IMR-90 (cell line): ENCODE measurements around the gene PDZK1. TPM values are rescaled to one million over a fixed set of nuclear protein-coding genes. Genes with fewer than 3 reads are reported as not detected.

Experiments used
- ATAC-seq: fragments of 200-7000 bp; cut with Tn5 transposase; 2 replicates; pipeline ENCODE4 v1.9.1; 2020; ENCODE audit warnings: low read depth, mild to moderate bottlenecking, moderate library complexity
- BruUV-seq: library from RNA; stranded (reverse); fragments of 400-500 nt; replicated peaks from 2 replicates; lab custom pipeline; 2021; lab: Mats Ljungman, UMichigan
- CTCF ChIA-PET: fragments of 300-600 bp; formaldehyde crosslinking; extraction: SDS; loops from one replicate; lab custom pipeline; 2021; ENCODE audit warnings: antibody characterized with exemption; lab: Yijun Ruan, JAX
- POLR2A ChIA-PET: fragments of 300-600 bp; sonication (Branson Sonifier 250); formaldehyde crosslinking; loops from one replicate; lab custom pipeline; 2022; ENCODE audit warnings: antibody characterized with exemption; ENCODE audit not compliant: unreplicated experiment; lab: Charles Lee
- DNase-seq: peaks from one replicate; pipeline ENCODE4 v3.0.0; 2013
- H2AFZ ChIP-seq: replicated peaks from 2 replicates; pipeline ENCODE3; 2013; ENCODE audit warnings: low read length, mild to moderate bottlenecking; ENCODE audit not compliant: poor library complexity
- H2AK5ac ChIP-seq: 2 replicates; pipeline ENCODE4 v1.6.1; 2013; ENCODE audit warnings: low read depth, low read length, inconsistent platforms
- H2AK9ac ChIP-seq: replicated peaks from 2 replicates; pipeline ENCODE3; 2013; ENCODE audit warnings: mild to moderate bottlenecking, low read depth, low read length, moderate library complexity; ENCODE audit not compliant: poor library complexity
- H2BK120ac ChIP-seq: 2 replicates; pipeline ENCODE4 v1.6.1; 2013; ENCODE audit warnings: low read depth, low read length, inconsistent platforms
- H2BK15ac ChIP-seq: 3 replicates; pipeline ENCODE4 v1.6.1; 2013; ENCODE audit warnings: low read depth, low read length, inconsistent platforms
- H2BK20ac ChIP-seq: 2 replicates; pipeline ENCODE4 v1.6.1; 2013; ENCODE audit warnings: low read depth, mild to moderate bottlenecking, inconsistent platforms, low read length, moderate library complexity
- H2BK5ac ChIP-seq: 2 replicates; pipeline ENCODE4 v1.6.1; 2013; ENCODE audit warnings: mild to moderate bottlenecking, low read depth, low read length, inconsistent platforms; ENCODE audit not compliant: poor library complexity, severe bottlenecking
- H3K14ac ChIP-seq: replicated peaks from 2 replicates; pipeline ENCODE4 v1.6.1; 2013; ENCODE audit warnings: low read depth, low read length, inconsistent platforms
- H3K18ac ChIP-seq: 2 replicates; pipeline ENCODE4 v1.6.1; 2013; ENCODE audit warnings: low read depth, low read length, control low read depth
- H3K23ac ChIP-seq: 2 replicates; pipeline ENCODE4 v1.6.1; 2013; ENCODE audit warnings: low read depth, low read length, inconsistent platforms
- H3K27ac ChIP-seq: 2 replicates; pipeline ENCODE4 v1.5.1; 2013; ENCODE audit warnings: mild to moderate bottlenecking, control low read depth, low read length; ENCODE audit not compliant: insufficient read depth
- H3K27me3 ChIP-seq: 2 replicates; pipeline ENCODE4 v1.6.1; 2013; ENCODE audit warnings: low read length; ENCODE audit not compliant: control insufficient read depth, insufficient read depth
- H3K36me3 ChIP-seq: 2 replicates; pipeline ENCODE4 v1.6.1; 2013; ENCODE audit warnings: low read length, mixed read lengths; ENCODE audit not compliant: control insufficient read depth, insufficient read depth
- H3K4ac ChIP-seq: 2 replicates; pipeline ENCODE4 v1.6.1; 2013; ENCODE audit warnings: low read depth, low read length, inconsistent platforms
- H3K4me1 ChIP-seq: 2 replicates; pipeline ENCODE4 v1.6.1; 2013; ENCODE audit warnings: low read length, mixed read lengths; ENCODE audit not compliant: control insufficient read depth, insufficient read depth
- H3K4me2 ChIP-seq: 2 replicates; pipeline ENCODE4 v1.6.1; 2013; ENCODE audit warnings: low read depth, mild to moderate bottlenecking, control low read depth, low read length, moderate library complexity
- H3K4me3 ChIP-seq: 2 replicates; pipeline ENCODE4 v1.5.1; 2013; ENCODE audit warnings: low read depth, mild to moderate bottlenecking, control low read depth, low read length, moderate library complexity; ENCODE audit not compliant: insufficient read depth
- H3K56ac ChIP-seq: 2 replicates; pipeline ENCODE4 v1.6.1; 2013; ENCODE audit warnings: low read length, inconsistent platforms; ENCODE audit not compliant: insufficient read depth; ENCODE audit errors: extremely low read depth
- H3K79me1 ChIP-seq, 2 experiments: 2 replicates each; pipeline ENCODE4 v1.6.1; 2013; ENCODE audit warnings: low read length in 2 of 2, inconsistent platforms in 1 of 2, low read depth in 1 of 2
- H3K9ac ChIP-seq: 2 replicates; pipeline ENCODE4 v1.6.1; 2013; ENCODE audit warnings: low read depth, low read length, control low read depth
- H3K9me1 ChIP-seq: 2 replicates; pipeline ENCODE4 v1.6.1; 2013; ENCODE audit warnings: low read length, inconsistent platforms; ENCODE audit not compliant: insufficient read depth
- H3K9me3 ChIP-seq: 2 replicates; pipeline ENCODE4 v1.6.1; 2013; ENCODE audit warnings: low read length; ENCODE audit not compliant: control insufficient read depth, insufficient read depth
- H4K20me1 ChIP-seq: 2 replicates; pipeline ENCODE4 v1.6.1; 2013; ENCODE audit warnings: low read length, inconsistent platforms; ENCODE audit not compliant: insufficient read depth
- H4K5ac ChIP-seq: 2 replicates; pipeline ENCODE4 v1.6.1; 2013; ENCODE audit warnings: mild to moderate bottlenecking, low read depth, low read length, control low read depth
- H4K8ac ChIP-seq, 2 experiments: 2 replicates each; pipeline ENCODE4 v1.6.1; 2013; ENCODE audit warnings: low read depth in 2 of 2, low read length in 2 of 2, control low read depth in 1 of 2, inconsistent platforms in 1 of 2
- H4K91ac ChIP-seq: 2 replicates; pipeline ENCODE4 v1.6.1; 2013; ENCODE audit warnings: low read depth, low read length, inconsistent platforms; ENCODE audit not compliant: insufficient read depth
- CHD1 ChIP-seq: IDR thresholded peaks from 2 replicates; pipeline ENCODE4 v1.6.1; 2012; ENCODE audit warnings: low read depth, low read length, improper control_type of control experiment
- WGBS, 2 experiments: methylation state at CpG; one replicate each; pipeline versions ENCODE4 v1.1.5 to v1.1.7; 2013; ENCODE audit warnings: missing lambda C conversion rate in 2 of 2; ENCODE audit not compliant: insufficient read length in 1 of 2; ENCODE audit errors: extremely low coverage in 2 of 2; 5-methylcytosine and 5-hydroxymethylcytosine counted together
- dilution Hi-C: fragments of 300-500 bp; cut with HindIII; formaldehyde crosslinking; loops from one replicate; pipeline ENCODE4 v1.14.3; 2018; ENCODE audit warnings: low sequenced_read_pairs; ENCODE audit not compliant: unreplicated experiment
- in situ Hi-C: fragments of 300-500 bp; cut with MboI; formaldehyde crosslinking; loops from 3 replicates; pipeline ENCODE4 v1.14.3; 2019; ENCODE audit warnings: low sequenced_read_pairs, inconsistent platforms, mixed read lengths
- intact Hi-C: fragments of 100-400 bp; cut with micrococcal nuclease; formaldehyde crosslinking; loops from 2 replicates; pipeline ENCODE4 v1.10.0; 2022
- polyA plus RNA-seq, 3 experiments: library from polyadenylated mRNA; depleted of rRNA; stranded (reverse); fragments of >200 nt; gene quantifications; 2 replicates each; pipeline ENCODE4 v1.2.3, GENCODE V29; 2012; ENCODE audit warnings: low replicate concordance in 1 of 3
- total RNA-seq: library from RNA; depleted of rRNA; stranded (reverse); fragments of >200 nt; gene quantifications from 2 replicates; pipeline ENCODE4 v1.2.3, GENCODE V29; 2012

The PDZK1 gene
- total and polyA plus RNA-seq, 2 of the 4 experiments (the other 2 are of a cell fraction): 1.4 to 2.1 TPM

GRCh38 chr1:145696630-145696960 is 10.6 kb downstream of the PDZK1 start:
- ATAC-seq: no peak
- POLR2A ChIA-PET: no interaction called here
- no peak for DNase-seq

More at GRCh38 chr1:145696630-145696960, 10.6 kb downstream of the PDZK1 start:
- no peak overlapping the region for H2BK120ac ChIP-seq
- WGBS, 2 experiments: 100% methylated on average over 1 of the region's 3 CpGs; no CpG with 5 or more reads in 1 of the 2 experiments
- TF ChIP-seq CHD1: no peak
- no peak overlapping the region for H2AK9ac ChIP-seq
- CTCF ChIA-PET: interaction anchor here (1.6 kb wide), 1 partner anchor 11 kb away, joined by 4 read pairs; the partner anchor contains the start of gene PDZK1
- H3K56ac ChIP-seq: no peak overlapping the region
- no peaks in the 10 kb centered on the region for H3K36me3 ChIP-seq
- no peak overlapping the region for H2AK5ac ChIP-seq
- intact Hi-C loops (no loop called here), in situ Hi-C loops (no loop called here), dilution Hi-C loops (no loop called here)
- no peak overlapping the region for H3K9ac ChIP-seq
- H2AFZ ChIP-seq: no peak overlapping the region
- H2BK20ac ChIP-seq: no peak overlapping the region
- no peaks in the 10 kb centered on the region for H3K9me3 ChIP-seq
- H4K5ac ChIP-seq: no peak overlapping the region
- no peak overlapping the region for H2BK5ac ChIP-seq
- no peak overlapping the region for H3K23ac ChIP-seq
- no peaks in the 10 kb centered on the region for H3K79me1 ChIP-seq
- no peak overlapping the region for H3K18ac ChIP-seq
- peaks cover under 1% of the 10 kb centered on the region; the same call in 1 of the 2 replicates for H3K9me1 ChIP-seq
- no peak overlapping the region for H4K91ac ChIP-seq
- H3K4ac ChIP-seq: no peak overlapping the region
- H2BK15ac ChIP-seq: no peak overlapping the region
- no peak overlapping the region for H3K4me2 ChIP-seq
- no peaks in the 10 kb centered on the region for H3K27me3 ChIP-seq
- no peaks in the 10 kb centered on the region for H4K20me1 ChIP-seq
- no peak overlapping the region for H4K8ac ChIP-seq
- BruUV-seq: no TSS peak
- H3K4me1 ChIP-seq: peaks cover 2% of the 10 kb centered on the region; the same call in 1 of the 2 replicates
- no peak overlapping the region for H3K14ac ChIP-seq
- no peak overlapping the region for H3K27ac ChIP-seq
- H3K4me3 ChIP-seq: no peak overlapping the region
